Panc1 (cell line): ENCODE results near the gene UQCR11. TPM values are rescaled to one million over a fixed set of nuclear protein-coding genes. Genes with fewer than 3 reads are reported as not detected.

Experiments
- ATAC-seq: fragments of 200-7000 bp; cut with Tn5 transposase; 2 replicates; pipeline ENCODE4 v1.9.1; 2020; ENCODE audit warnings: mild to moderate bottlenecking, moderate library complexity
- BruUV-seq: library from RNA; stranded (reverse); fragments of 400-500 nt; replicated peaks from 2 replicates; lab custom pipeline; 2021; lab: Mats Ljungman, UMichigan
- CTCF ChIA-PET: fragments of 300-600 bp; sonication (Branson Sonifier 250); formaldehyde crosslinking; loops from one replicate; lab custom pipeline; 2022; ENCODE audit warnings: antibody characterized with exemption; lab: Charles Lee
- POLR2A ChIA-PET: fragments of 300-600 bp; sonication (Branson Sonifier 250); formaldehyde crosslinking; loops from one replicate; lab custom pipeline; 2022; ENCODE audit warnings: antibody characterized with exemption; lab: Charles Lee
- DNase-seq: peaks from one replicate; pipeline ENCODE4 v3.0.0-alpha.2; 2010; ENCODE audit warnings: low read depth, low spot score
- H3K27ac ChIP-seq: 2 replicates; pipeline ENCODE4 v1.5.1; 2011; ENCODE audit warnings: mild to moderate bottlenecking, low read length, inconsistent platforms
- H3K27me3 ChIP-seq: fragments of 200-500 bp; sonication (Bioruptor generic); 2 replicates; pipeline ENCODE4 v1.6.0; 2014; ENCODE audit warnings: low read length, inconsistent platforms; ENCODE audit not compliant: control insufficient read depth, insufficient read depth
- H3K36me3 ChIP-seq: fragments of 200-500 bp; sonication (Bioruptor generic); 2 replicates; pipeline ENCODE4 v1.5.1; 2014; ENCODE audit warnings: inconsistent platforms, mild to moderate bottlenecking, low read length, moderate library complexity; ENCODE audit not compliant: control insufficient read depth, insufficient read depth
- H3K4me1 ChIP-seq: 2 replicates; pipeline ENCODE4 v1.5.1; 2011; ENCODE audit warnings: inconsistent platforms, mild to moderate bottlenecking, low read length, moderate library complexity; ENCODE audit not compliant: control insufficient read depth, insufficient read depth
- H3K4me3 ChIP-seq, 2 experiments: 2 replicates each; pipeline ENCODE4 v1.5.1; 2011 to 2012; ENCODE audit warnings: low read depth in 2 of 2, low read length in 2 of 2, mild to moderate bottlenecking in 2 of 2, inconsistent platforms in 1 of 2, moderate library complexity in 1 of 2
- H3K9me3 ChIP-seq: fragments of 200-500 bp; sonication (Bioruptor generic); 2 replicates; pipeline ENCODE4 v1.5.1; 2014; ENCODE audit warnings: low read depth, mild to moderate bottlenecking, inconsistent platforms, low read length, moderate library complexity; ENCODE audit not compliant: control insufficient read depth, insufficient read depth
- CTCF ChIP-seq: fragments of 450-650 bp; IDR thresholded peaks from 2 replicates; pipeline ENCODE4 v1.5.1; 2017; ENCODE audit warnings: mild to moderate bottlenecking
- POLR2AphosphoS5 ChIP-seq: IDR thresholded peaks from 2 replicates; pipeline ENCODE4 v1.6.1; 2012; ENCODE audit warnings: mild to moderate bottlenecking, low read depth, low read length, moderate library complexity
- SIN3A ChIP-seq: IDR thresholded peaks from 2 replicates; pipeline ENCODE4 v1.6.1; 2012; ENCODE audit warnings: low read depth, mild to moderate bottlenecking, low read length, moderate library complexity, borderline replicate concordance; ENCODE audit not compliant: insufficient read depth
- TCF7L2 ChIP-seq: IDR thresholded peaks from 2 replicates; pipeline ENCODE4 v1.6.1; 2011; ENCODE audit warnings: mild to moderate bottlenecking, low read depth, low read length, inconsistent platforms
- in situ Hi-C: cut with HindIII; loops from 2 replicates; pipeline ENCODE4 v1.10.0; 2016; ENCODE audit warnings: low sequenced_read_pairs, low pct_unique_long_range_greater_than_20kb
- intact Hi-C: fragments of 100-400 bp; cut with micrococcal nuclease; formaldehyde crosslinking; loops from one replicate; pipeline ENCODE4 v1.10.0; 2022; ENCODE audit not compliant: unreplicated experiment
- total RNA-seq: library from RNA; stranded (reverse); gene quantifications from one replicate; pipeline ENCODE4 v1.2.1, GENCODE V29; 2021; ENCODE audit not compliant: unreplicated experiment
- TF ChIP-seq, protein P1 (sequence below), 2 experiments: IDR thresholded peaks; 2 replicates each; pipeline ENCODE4 v1.6.1; 2011 to 2012; ENCODE audit warnings: low read depth in 2 of 2, control low read depth in 1 of 2, low read length in 1 of 2, mild to moderate bottlenecking in 1 of 2, moderate library complexity in 1 of 2; ENCODE audit not compliant: insufficient read depth in 1 of 2

Gene UQCR11
- total RNA-seq, 1 experiment from 2014 or later, result 300 TPM

DNA sequence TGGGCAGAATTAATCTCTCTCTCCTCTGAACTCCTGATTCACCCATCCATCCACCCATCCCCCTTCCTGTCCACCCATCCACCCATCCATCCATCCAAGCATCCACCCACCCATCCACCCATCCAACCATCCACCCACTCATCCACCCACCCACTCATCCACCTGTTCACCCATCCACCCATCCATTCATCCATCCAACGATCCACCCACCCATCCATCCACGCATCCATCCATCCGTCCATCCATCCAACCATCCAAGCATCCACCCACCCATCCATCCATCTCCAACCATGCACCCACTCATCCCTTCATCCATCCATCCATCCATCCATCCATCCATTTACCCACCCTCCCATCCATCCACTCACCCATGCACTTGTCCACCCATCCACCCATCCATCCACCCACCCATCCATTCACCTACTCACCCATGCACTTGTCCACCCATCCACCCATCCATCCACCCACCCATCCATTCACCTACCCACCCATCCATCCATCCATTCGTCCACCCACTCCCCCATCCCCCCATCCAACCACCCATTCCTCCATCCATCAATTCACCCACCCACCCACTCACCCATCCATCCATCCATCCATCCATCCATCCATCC lies 55.8 kb downstream of the UQCR11 start:
- in situ Hi-C loops (no loop called here), intact Hi-C loops (no loop called here)
- Histone ChIP-seq H3K27ac (no peak overlapping the region), H3K36me3 (no peaks in the 10 kb centered on the region), H3K9me3 (no peaks in the 10 kb centered on the region), H3K4me3 (no peak overlapping the region), H3K27me3 (no peaks in the 10 kb centered on the region), H3K4me1 (no peaks in the 10 kb centered on the region)
- ATAC-seq (no peak), DNase-seq (no peak)
- ChIA-PET CTCF (no interaction called here), POLR2A (no interaction called here)
- TF ChIP-seq SIN3A (no peak), POLR2AphosphoS5 (no peak), CTCF (no peak), TCF7L2 (no peak)
- TF ChIP-seq, protein P1, sequence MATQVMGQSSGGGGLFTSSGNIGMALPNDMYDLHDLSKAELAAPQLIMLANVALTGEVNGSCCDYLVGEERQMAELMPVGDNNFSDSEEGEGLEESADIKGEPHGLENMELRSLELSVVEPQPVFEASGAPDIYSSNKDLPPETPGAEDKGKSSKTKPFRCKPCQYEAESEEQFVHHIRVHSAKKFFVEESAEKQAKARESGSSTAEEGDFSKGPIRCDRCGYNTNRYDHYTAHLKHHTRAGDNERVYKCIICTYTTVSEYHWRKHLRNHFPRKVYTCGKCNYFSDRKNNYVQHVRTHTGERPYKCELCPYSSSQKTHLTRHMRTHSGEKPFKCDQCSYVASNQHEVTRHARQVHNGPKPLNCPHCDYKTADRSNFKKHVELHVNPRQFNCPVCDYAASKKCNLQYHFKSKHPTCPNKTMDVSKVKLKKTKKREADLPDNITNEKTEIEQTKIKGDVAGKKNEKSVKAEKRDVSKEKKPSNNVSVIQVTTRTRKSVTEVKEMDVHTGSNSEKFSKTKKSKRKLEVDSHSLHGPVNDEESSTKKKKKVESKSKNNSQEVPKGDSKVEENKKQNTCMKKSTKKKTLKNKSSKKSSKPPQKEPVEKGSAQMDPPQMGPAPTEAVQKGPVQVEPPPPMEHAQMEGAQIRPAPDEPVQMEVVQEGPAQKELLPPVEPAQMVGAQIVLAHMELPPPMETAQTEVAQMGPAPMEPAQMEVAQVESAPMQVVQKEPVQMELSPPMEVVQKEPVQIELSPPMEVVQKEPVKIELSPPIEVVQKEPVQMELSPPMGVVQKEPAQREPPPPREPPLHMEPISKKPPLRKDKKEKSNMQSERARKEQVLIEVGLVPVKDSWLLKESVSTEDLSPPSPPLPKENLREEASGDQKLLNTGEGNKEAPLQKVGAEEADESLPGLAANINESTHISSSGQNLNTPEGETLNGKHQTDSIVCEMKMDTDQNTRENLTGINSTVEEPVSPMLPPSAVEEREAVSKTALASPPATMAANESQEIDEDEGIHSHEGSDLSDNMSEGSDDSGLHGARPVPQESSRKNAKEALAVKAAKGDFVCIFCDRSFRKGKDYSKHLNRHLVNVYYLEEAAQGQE (IDR thresholded peaks at IDR 0.05; ENCODE audit: insufficient read depth in 1 of 2, low read depth in 2 of 2, low read length in 1 of 2), result no peak
- BruUV-seq, result no TSS peak

Other genes starting within 250 kb of the UQCR11 start
- gene NDUFS7, start 221.6 kb downstream of the UQCR11 start, total RNA-seq, result 73.0 TPM
- gene GAMT, start 203.9 kb downstream of the UQCR11 start, total RNA-seq, result 21.2 TPM
- 195 TPM for gene DAZAP1, start 197.9 kb downstream of the UQCR11 start, total RNA-seq
- gene RPS15, start 167.1 kb downstream of the UQCR11 start, total RNA-seq, result 1,067 TPM
- gene APC2, start 155.3 kb downstream of the UQCR11 start, total RNA-seq, result 11.9 TPM
- gene C19orf25, start 126.2 kb downstream of the UQCR11 start, total RNA-seq, result 34.7 TPM
- 9.9 TPM for gene PCSK4, start 115.1 kb downstream of the UQCR11 start, total RNA-seq
- gene REEP6, start 114.3 kb downstream of the UQCR11 start, total RNA-seq, result 9.2 TPM
- 20.6 TPM for gene ADAMTSL5, start 92.4 kb downstream of the UQCR11 start, total RNA-seq
- gene PLK5, start 81.4 kb downstream of the UQCR11 start, total RNA-seq, result not detected
- 73.7 TPM for gene MEX3D, start 37.1 kb downstream of the UQCR11 start, total RNA-seq
- gene MBD3, start 12.6 kb downstream of the UQCR11 start, total RNA-seq, result 139 TPM
- 175 TPM for gene TCF3, start 47.2 kb upstream of the UQCR11 start, total RNA-seq
- 16.5 TPM for gene ONECUT3, start 148.0 kb upstream of the UQCR11 start, total RNA-seq
- gene ATP8B3, start 206.8 kb upstream of the UQCR11 start, total RNA-seq, result 67.7 TPM
- 52.1 TPM for gene REXO1, start 243.0 kb upstream of the UQCR11 start, total RNA-seq